IMR-90 (cell line): Measurements from ENCODE around the gene EIF4ENIF1. TPM values are rescaled to one million over a fixed set of nuclear protein-coding genes. Genes with fewer than 3 reads are reported as not detected.
A peak's percentile ranks its signal among the peaks of the same experiment; 100 is the strongest.

ENCODE experiments used
- ATAC-seq: fragments of 200-7000 bp; cut with Tn5 transposase; 2 replicates; pipeline ENCODE4 v1.9.1; 2020; ENCODE audit warnings: low read depth, mild to moderate bottlenecking, moderate library complexity
- BruUV-seq: library from RNA; stranded (reverse); fragments of 400-500 nt; replicated peaks from 2 replicates; lab custom pipeline; 2021; lab: Mats Ljungman, UMichigan
- CTCF ChIA-PET: fragments of 300-600 bp; formaldehyde crosslinking; extraction: SDS; loops from one replicate; lab custom pipeline; 2021; ENCODE audit warnings: antibody characterized with exemption; lab: Yijun Ruan, JAX
- POLR2A ChIA-PET: fragments of 300-600 bp; sonication (Branson Sonifier 250); formaldehyde crosslinking; loops from one replicate; lab custom pipeline; 2022; ENCODE audit warnings: antibody characterized with exemption; ENCODE audit not compliant: unreplicated experiment; lab: Charles Lee
- DNase-seq: peaks from one replicate; pipeline ENCODE4 v3.0.0; 2013
- H2AFZ ChIP-seq: replicated peaks from 2 replicates; pipeline ENCODE3; 2013; ENCODE audit warnings: low read length, mild to moderate bottlenecking; ENCODE audit not compliant: poor library complexity
- H2AK5ac ChIP-seq: 2 replicates; pipeline ENCODE4 v1.6.1; 2013; ENCODE audit warnings: low read depth, low read length, inconsistent platforms
- H2AK9ac ChIP-seq: replicated peaks from 2 replicates; pipeline ENCODE3; 2013; ENCODE audit warnings: mild to moderate bottlenecking, low read depth, low read length, moderate library complexity; ENCODE audit not compliant: poor library complexity
- H2BK120ac ChIP-seq: 2 replicates; pipeline ENCODE4 v1.6.1; 2013; ENCODE audit warnings: low read depth, low read length, inconsistent platforms
- H2BK15ac ChIP-seq: 3 replicates; pipeline ENCODE4 v1.6.1; 2013; ENCODE audit warnings: low read depth, low read length, inconsistent platforms
- H2BK20ac ChIP-seq: 2 replicates; pipeline ENCODE4 v1.6.1; 2013; ENCODE audit warnings: low read depth, mild to moderate bottlenecking, inconsistent platforms, low read length, moderate library complexity
- H2BK5ac ChIP-seq: 2 replicates; pipeline ENCODE4 v1.6.1; 2013; ENCODE audit warnings: mild to moderate bottlenecking, low read depth, low read length, inconsistent platforms; ENCODE audit not compliant: poor library complexity, severe bottlenecking
- H3K14ac ChIP-seq: replicated peaks from 2 replicates; pipeline ENCODE4 v1.6.1; 2013; ENCODE audit warnings: low read depth, low read length, inconsistent platforms
- H3K18ac ChIP-seq: 2 replicates; pipeline ENCODE4 v1.6.1; 2013; ENCODE audit warnings: low read depth, low read length, control low read depth
- H3K23ac ChIP-seq: 2 replicates; pipeline ENCODE4 v1.6.1; 2013; ENCODE audit warnings: low read depth, low read length, inconsistent platforms
- H3K27ac ChIP-seq: 2 replicates; pipeline ENCODE4 v1.5.1; 2013; ENCODE audit warnings: mild to moderate bottlenecking, control low read depth, low read length; ENCODE audit not compliant: insufficient read depth
- H3K27me3 ChIP-seq: 2 replicates; pipeline ENCODE4 v1.6.1; 2013; ENCODE audit warnings: low read length; ENCODE audit not compliant: control insufficient read depth, insufficient read depth
- H3K36me3 ChIP-seq: 2 replicates; pipeline ENCODE4 v1.6.1; 2013; ENCODE audit warnings: low read length, mixed read lengths; ENCODE audit not compliant: control insufficient read depth, insufficient read depth
- H3K4ac ChIP-seq: 2 replicates; pipeline ENCODE4 v1.6.1; 2013; ENCODE audit warnings: low read depth, low read length, inconsistent platforms
- H3K4me1 ChIP-seq: 2 replicates; pipeline ENCODE4 v1.6.1; 2013; ENCODE audit warnings: low read length, mixed read lengths; ENCODE audit not compliant: control insufficient read depth, insufficient read depth
- H3K4me2 ChIP-seq: 2 replicates; pipeline ENCODE4 v1.6.1; 2013; ENCODE audit warnings: low read depth, mild to moderate bottlenecking, control low read depth, low read length, moderate library complexity
- H3K4me3 ChIP-seq: 2 replicates; pipeline ENCODE4 v1.5.1; 2013; ENCODE audit warnings: low read depth, mild to moderate bottlenecking, control low read depth, low read length, moderate library complexity; ENCODE audit not compliant: insufficient read depth
- H3K56ac ChIP-seq: 2 replicates; pipeline ENCODE4 v1.6.1; 2013; ENCODE audit warnings: low read length, inconsistent platforms; ENCODE audit not compliant: insufficient read depth; ENCODE audit errors: extremely low read depth
- H3K79me1 ChIP-seq, 2 experiments: 2 replicates each; pipeline ENCODE4 v1.6.1; 2013; ENCODE audit warnings: low read length in 2 of 2, inconsistent platforms in 1 of 2, low read depth in 1 of 2
- H3K9ac ChIP-seq: 2 replicates; pipeline ENCODE4 v1.6.1; 2013; ENCODE audit warnings: low read depth, low read length, control low read depth
- H3K9me1 ChIP-seq: 2 replicates; pipeline ENCODE4 v1.6.1; 2013; ENCODE audit warnings: low read length, inconsistent platforms; ENCODE audit not compliant: insufficient read depth
- H3K9me3 ChIP-seq: 2 replicates; pipeline ENCODE4 v1.6.1; 2013; ENCODE audit warnings: low read length; ENCODE audit not compliant: control insufficient read depth, insufficient read depth
- H4K20me1 ChIP-seq: 2 replicates; pipeline ENCODE4 v1.6.1; 2013; ENCODE audit warnings: low read length, inconsistent platforms; ENCODE audit not compliant: insufficient read depth
- H4K5ac ChIP-seq: 2 replicates; pipeline ENCODE4 v1.6.1; 2013; ENCODE audit warnings: mild to moderate bottlenecking, low read depth, low read length, control low read depth
- H4K8ac ChIP-seq, 2 experiments: 2 replicates each; pipeline ENCODE4 v1.6.1; 2013; ENCODE audit warnings: low read depth in 2 of 2, low read length in 2 of 2, control low read depth in 1 of 2, inconsistent platforms in 1 of 2
- H4K91ac ChIP-seq: 2 replicates; pipeline ENCODE4 v1.6.1; 2013; ENCODE audit warnings: low read depth, low read length, inconsistent platforms; ENCODE audit not compliant: insufficient read depth
- CTCF ChIP-seq: conservative IDR thresholded peaks from 2 replicates; pipeline ENCODE4 v1.5.1; 2012; ENCODE audit warnings: mild to moderate bottlenecking, low read depth, low read length, improper control_type of control experiment
- ELK1 ChIP-seq: fragments of 150-350 bp; IDR thresholded peaks from 2 replicates; pipeline ENCODE4 v1.6.1; 2016; ENCODE audit warnings: low read depth, mild to moderate bottlenecking, low read length, moderate library complexity, borderline replicate concordance
- RFX5 ChIP-seq: IDR thresholded peaks from 2 replicates; pipeline ENCODE4 v1.8.0; 2012; ENCODE audit warnings: low read depth, mild to moderate bottlenecking, low read length, moderate library complexity
- SMC3 ChIP-seq: fragments of 150-350 bp; IDR thresholded peaks from 2 replicates; pipeline ENCODE4 v1.6.1; 2016; ENCODE audit warnings: low read depth, mild to moderate bottlenecking, antibody characterized with exemption, low read length, moderate library complexity
- WGBS, 2 experiments: methylation state at CpG; one replicate each; pipeline versions ENCODE4 v1.1.5 to v1.1.7; 2013; ENCODE audit warnings: missing lambda C conversion rate in 2 of 2; ENCODE audit not compliant: insufficient read length in 1 of 2; ENCODE audit errors: extremely low coverage in 2 of 2; 5-methylcytosine and 5-hydroxymethylcytosine counted together
- dilution Hi-C: fragments of 300-500 bp; cut with HindIII; formaldehyde crosslinking; loops from one replicate; pipeline ENCODE4 v1.14.3; 2018; ENCODE audit warnings: low sequenced_read_pairs; ENCODE audit not compliant: unreplicated experiment
- in situ Hi-C: fragments of 300-500 bp; cut with MboI; formaldehyde crosslinking; loops from 3 replicates; pipeline ENCODE4 v1.14.3; 2019; ENCODE audit warnings: low sequenced_read_pairs, inconsistent platforms, mixed read lengths
- intact Hi-C: fragments of 100-400 bp; cut with micrococcal nuclease; formaldehyde crosslinking; loops from 2 replicates; pipeline ENCODE4 v1.10.0; 2022
- polyA plus RNA-seq, 3 experiments: library from polyadenylated mRNA; depleted of rRNA; stranded (reverse); fragments of >200 nt; gene quantifications; 2 replicates each; pipeline ENCODE4 v1.2.3, GENCODE V29; 2012; ENCODE audit warnings: low replicate concordance in 1 of 3
- total RNA-seq: library from RNA; depleted of rRNA; stranded (reverse); fragments of >200 nt; gene quantifications from 2 replicates; pipeline ENCODE4 v1.2.3, GENCODE V29; 2012

Gene EIF4ENIF1
- total and polyA plus RNA-seq, 2 of the 4 experiments (the other 2 are of a cell fraction) = 14.7 to 16.0 TPM

- no CpG with 5 or more reads among the region's 10 CpGs for WGBS, 2 experiments
- Histone ChIP-seq H3K23ac (peak overlapping the region; percentile 74; the same call in 1 of the 2 replicates), H2BK15ac (no peak overlapping the region), H3K9me3 (no peaks in the 10 kb centered on the region), H3K4me3 (peak overlapping the region; percentile 77), H2BK120ac (no peak overlapping the region), H3K9me1 (peaks cover 3% of the 10 kb centered on the region; the same call in 1 of the 2 replicates), H3K79me1 (peaks cover 13 to 26% of the 10 kb centered on the region in 2 experiments), H3K9ac (peak overlapping the region; percentile 63; the same call in 1 of the 2 replicates), H4K8ac (peak overlapping the region; percentile 20 to 37; a peak in 2 of 4 replicates), H2BK20ac (no peak overlapping the region), H3K27ac (no peak overlapping the region; the same call in 1 of the 2 replicates), H3K4ac (peak overlapping the region; percentile 57; the same call in 1 of the 2 replicates), H2BK5ac (no peak overlapping the region), H4K20me1 (no peaks in the 10 kb centered on the region), H3K14ac (no peak overlapping the region), H4K91ac (no peak overlapping the region), H2AFZ (peak overlapping the region; percentile 94), H2AK9ac (peak overlapping the region; percentile 70), H3K4me2 (peak overlapping the region; percentile 74), H3K27me3 (no peaks in the 10 kb centered on the region), H2AK5ac (no peak overlapping the region), H3K36me3 (no peaks in the 10 kb centered on the region), H3K4me1 (no peaks in the 10 kb centered on the region), H3K18ac (no peak overlapping the region), H3K56ac (no peak overlapping the region), H4K5ac (no peak overlapping the region)
- CTCF ChIA-PET = interaction anchor here (0.5 kb wide), 1 partner anchor 63 kb away, joined by 3 read pairs; no protein-coding TSS in a partner anchor
- intact Hi-C loops (loop anchor here (2.0 to 5.0 kb wide), 2 partner anchors 35 to 135 kb away; no protein-coding TSS in a partner anchor), dilution Hi-C loops (no loop called here), in situ Hi-C loops (no loop called here)
- BruUV-seq = no TSS peak
- DNase-seq = no peak
- POLR2A ChIA-PET = no interaction called here
- no peak for TF ChIP-seq ELK1
- TF ChIP-seq RFX5 = no peak
- no peak for TF ChIP-seq CTCF
- TF ChIP-seq SMC3 = no peak
- no peak for ATAC-seq
Measured at GRCh38 chr22:31497148-31497938, 7.7 kb upstream of the EIF4ENIF1 start.
